HK-2 (cell line): ENCODE data around the gene IGSF3.

Experiments used
- DNase-seq: peaks from one replicate; pipeline ENCODE4 v3.0.0-alpha.2; 2018; ENCODE audit not compliant: unreplicated experiment

The IGSF3 gene

GRCh38 chr1:116686723-116687352 is 19.3 kb upstream of the IGSF3 start:
- no peak for DNase-seq

GRCh38 chr1:116686175-116686574 is 18.6 kb upstream of the IGSF3 start:
- no peak for DNase-seq

GRCh38 chr1:116684575-116684974 is 17.0 kb upstream of the IGSF3 start:
- DNase-seq, result no peak

- no peak for DNase-seq
These were observed 15.2 kb upstream of the IGSF3 start for GRCh38 chr1:116682641-116683221.

- no peak for DNase-seq
These were observed 13.9 kb upstream of the IGSF3 start for GRCh38 chr1:116681343-116681899.

- DNase-seq, result no peak
These were observed 13.2 kb upstream of the IGSF3 start for GRCh38 chr1:116680752-116681151.

- no peak for DNase-seq
These were observed 12.5 kb upstream of the IGSF3 start for GRCh38 chr1:116679828-116680628.

GRCh38 chr1:116679091-116679827 is 11.7 kb upstream of the IGSF3 start:
- no peak for DNase-seq

GRCh38 chr1:116678732-116679090 is 11.2 kb upstream of the IGSF3 start:
- DNase-seq, result no peak

GRCh38 chr1:116677474-116678062 is 10.0 kb upstream of the IGSF3 start:
- no peak for DNase-seq

GRCh38 chr1:116676291-116676690 is 8.8 kb upstream of the IGSF3 start:
- DNase-seq, result no peak

- DNase-seq, result no peak
These were observed 7.2 kb upstream of the IGSF3 start for GRCh38 chr1:116674751-116675150.

GRCh38 chr1:116674011-116674531 is 6.5 kb upstream of the IGSF3 start:
- no peak for DNase-seq

GRCh38 chr1:116671912-116672311 is 4.4 kb upstream of the IGSF3 start:
- DNase-seq, result no peak

GRCh38 chr1:116671072-116671760 is 3.7 kb upstream of the IGSF3 start:
- DNase-seq, result no peak

- DNase-seq, result no peak
These were observed 744 bp upstream of the IGSF3 start for GRCh38 chr1:116668277-116668676.

- DNase-seq, result peak; percentile 29
These were observed 407 bp downstream of the IGSF3 start for GRCh38 chr1:116667078-116667574.

- no peak for DNase-seq
These were observed 1.1 kb downstream of the IGSF3 start for GRCh38 chr1:116666187-116667077.

- DNase-seq, result no peak
These were observed 2.6 kb downstream of the IGSF3 start for GRCh38 chr1:116664978-116665371.
